HG02852 (cell line): ENCODE measurements around the gene CLEC2D.
A peak's percentile ranks its signal among the peaks of the same experiment; 100 is the strongest.
"Not testable (repeated sequence)": the region's sequence is repeated elsewhere in the genome, so short reads cannot be mapped to it uniquely, and the experiment has no call there.

Source experiments
- ATAC-seq: cut with Tn5 transposase; IDR thresholded peaks from one replicate; pipeline ENCODE4 v1.9.1; 2021; ENCODE audit warnings: mild to moderate bottlenecking, moderate library complexity; ENCODE audit not compliant: unreplicated experiment

The CLEC2D gene

DNA sequence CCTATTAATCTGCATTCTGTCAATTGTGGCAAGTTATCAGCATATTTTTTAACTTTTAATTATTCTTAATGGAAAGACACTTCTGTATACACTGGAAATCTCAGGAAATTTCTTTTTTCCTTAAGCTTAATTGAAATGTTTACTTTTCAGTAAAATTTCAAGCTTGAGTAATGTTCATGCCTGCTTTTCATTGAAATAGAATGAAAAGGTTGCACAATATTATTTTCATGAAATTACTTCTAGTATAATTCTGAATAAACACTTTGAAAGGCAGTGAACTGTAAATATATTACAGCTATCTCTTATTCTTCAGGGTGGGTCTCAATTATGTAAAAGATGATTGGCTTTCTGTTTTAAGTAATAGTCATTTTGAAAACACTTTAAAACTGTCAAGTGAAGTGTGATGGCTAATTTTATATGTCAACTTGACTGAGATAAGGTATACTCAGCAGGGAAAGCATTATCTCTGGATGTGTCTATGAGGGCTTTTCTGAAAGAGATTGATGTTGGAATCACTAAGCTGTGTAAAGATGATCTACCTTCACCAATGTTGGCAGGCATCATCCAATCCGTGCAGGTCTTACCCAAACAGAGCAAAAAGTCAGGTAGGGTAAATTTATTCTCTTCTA is 29.9 kb downstream of the CLEC2D start:
- no peak for ATAC-seq

- no peak for ATAC-seq
These were observed 30.5 kb downstream of the CLEC2D start for GRCh38 chr12:9699898-9700605.

GRCh38 chr12:9700606-9700956 is 31.1 kb downstream of the CLEC2D start:
- ATAC-seq = no peak

DNA sequence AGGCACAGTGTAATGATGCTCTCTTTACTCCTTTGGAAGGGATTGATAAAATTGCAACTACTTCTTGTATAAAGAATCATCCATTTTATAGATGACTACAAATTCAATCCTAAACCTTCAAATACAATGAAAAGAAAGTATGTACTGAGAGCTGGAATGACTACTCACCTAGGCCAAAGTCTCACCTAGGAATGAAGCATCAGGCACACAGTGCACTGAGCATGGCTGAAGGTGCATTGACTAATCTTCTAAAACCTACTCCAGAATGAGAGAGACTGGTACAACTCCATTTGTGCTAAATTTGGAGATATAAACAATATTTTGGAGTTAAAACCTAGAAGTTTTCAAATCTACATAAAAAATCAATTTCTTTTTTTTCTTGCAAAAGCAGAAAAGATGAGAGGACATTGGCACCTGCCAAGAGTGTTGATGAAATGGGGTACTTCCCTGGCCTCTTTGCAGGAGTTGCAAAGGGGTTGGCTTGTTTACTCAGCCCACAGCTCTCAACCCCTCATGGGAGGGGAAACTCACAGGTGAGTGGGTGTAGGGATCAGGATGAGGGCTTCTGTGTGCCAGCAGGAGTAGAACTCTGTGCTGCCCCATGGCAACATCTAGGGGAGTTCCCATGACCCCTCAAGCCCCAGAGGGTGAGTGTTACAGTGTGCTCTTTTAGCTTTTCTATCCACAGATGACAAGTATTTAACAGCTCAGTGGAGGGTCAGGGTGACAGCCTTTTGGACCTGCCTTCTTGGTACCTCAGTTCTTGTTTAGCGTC is 32.1 kb downstream of the CLEC2D start:
- ATAC-seq = no peak

DNA sequence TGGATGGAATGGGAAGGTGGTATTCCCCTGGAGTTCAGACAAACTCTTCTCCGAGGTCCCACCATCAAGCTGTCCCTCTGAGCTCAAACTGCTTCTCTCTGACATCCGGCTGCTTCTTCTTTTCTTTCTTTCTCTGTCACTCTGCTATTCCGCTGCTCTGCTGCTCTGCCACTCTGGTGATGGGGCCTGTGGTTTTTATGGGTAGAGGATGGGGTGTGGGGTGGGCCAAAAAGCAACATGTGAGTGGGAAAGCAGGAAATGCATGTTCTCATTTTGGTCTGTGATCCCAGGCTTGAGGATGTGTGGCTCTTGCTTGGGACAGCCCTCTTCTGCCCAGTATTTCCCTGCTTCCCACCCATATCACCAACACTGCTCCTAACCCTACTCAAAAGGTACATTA is 32.7 kb downstream of the CLEC2D start:
- ATAC-seq = no peak

DNA sequence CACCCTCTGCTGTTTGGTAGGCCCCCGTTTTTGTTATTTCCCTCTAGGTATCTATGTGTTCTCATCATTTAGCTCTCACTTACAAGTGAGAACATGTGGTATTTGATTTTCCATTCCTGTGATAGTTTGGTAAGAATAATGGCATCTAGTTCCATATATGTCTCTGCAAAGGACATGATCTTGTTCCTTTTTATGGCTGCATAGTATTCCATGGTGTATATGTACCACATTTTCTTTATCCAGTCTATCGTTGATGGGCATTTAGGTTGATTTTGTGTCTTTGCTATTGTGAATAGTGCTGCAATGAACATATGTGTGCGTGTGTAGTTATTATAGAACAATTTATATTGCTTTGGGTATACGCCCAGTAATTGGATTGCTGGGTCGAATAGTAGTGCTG is 35.0 kb downstream of the CLEC2D start:
- ATAC-seq = not testable (repeated sequence)

- ATAC-seq = no peak
These were observed 36.7 kb downstream of the CLEC2D start for GRCh38 chr12:9706086-9706685.

DNA sequence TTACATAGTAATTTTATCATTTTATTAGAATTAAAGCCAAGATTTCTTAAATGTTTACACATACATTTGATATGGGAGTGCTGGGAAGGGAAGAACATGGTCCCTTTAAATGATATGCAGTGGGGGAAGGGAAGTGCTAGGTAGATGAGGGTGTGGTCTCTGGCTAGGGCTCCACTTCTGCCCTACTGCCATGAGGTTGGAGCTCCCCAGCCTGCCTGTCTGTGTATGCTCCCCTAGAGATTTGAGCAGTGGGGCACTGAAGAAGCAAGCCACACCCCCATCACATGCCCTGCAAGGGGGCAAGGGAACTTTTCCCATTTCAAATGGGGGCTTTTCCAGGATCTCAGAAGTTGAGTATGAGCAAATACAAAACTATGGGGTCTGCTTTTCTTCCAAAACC is 37.8 kb downstream of the CLEC2D start:
- no peak for ATAC-seq

DNA sequence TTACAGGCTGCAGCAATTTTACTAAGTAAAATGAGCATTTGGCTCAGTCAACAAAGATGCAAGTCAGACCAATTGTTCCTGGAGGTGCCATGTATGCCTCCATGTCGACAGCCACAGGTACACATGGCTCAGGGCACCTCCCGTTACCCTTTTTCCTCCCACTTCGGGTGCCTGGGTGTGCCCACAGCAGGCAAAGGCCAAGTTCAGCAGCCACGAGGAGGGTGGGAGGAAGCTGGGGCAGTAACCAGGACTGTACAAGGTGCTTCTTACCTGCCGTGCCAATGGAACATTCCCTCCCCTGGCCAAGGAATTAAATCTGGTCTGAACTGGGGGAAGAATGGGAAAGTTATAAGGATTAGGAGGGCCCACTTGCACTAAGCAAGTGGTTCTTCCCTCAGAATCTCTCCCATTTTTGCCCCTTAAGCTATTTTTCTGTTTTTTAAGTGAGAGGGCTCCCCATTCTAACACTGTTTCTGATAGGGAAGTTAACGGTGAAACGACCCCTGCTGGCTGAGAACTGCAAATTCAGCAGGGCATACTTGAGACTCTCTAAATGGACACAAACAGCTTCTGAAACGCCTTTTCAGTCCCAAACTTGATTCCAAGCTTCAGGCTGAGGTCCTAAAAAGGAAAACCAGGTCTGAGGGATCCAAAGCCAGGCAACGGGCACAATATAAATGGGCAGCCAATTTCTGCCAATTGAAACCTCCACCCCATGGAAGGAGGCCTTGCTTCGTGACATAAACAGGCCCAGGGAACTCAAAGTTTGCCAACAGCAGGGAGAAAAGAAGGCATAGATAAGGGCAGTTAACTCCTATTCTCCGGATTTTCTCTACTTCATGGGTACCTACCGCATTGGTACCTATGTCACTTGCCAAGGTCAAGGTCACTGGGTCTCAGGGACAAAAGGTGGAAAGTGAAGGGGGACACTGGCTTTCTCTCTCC is 38.6 kb downstream of the CLEC2D start:
- peak; percentile 43 for ATAC-seq

DNA sequence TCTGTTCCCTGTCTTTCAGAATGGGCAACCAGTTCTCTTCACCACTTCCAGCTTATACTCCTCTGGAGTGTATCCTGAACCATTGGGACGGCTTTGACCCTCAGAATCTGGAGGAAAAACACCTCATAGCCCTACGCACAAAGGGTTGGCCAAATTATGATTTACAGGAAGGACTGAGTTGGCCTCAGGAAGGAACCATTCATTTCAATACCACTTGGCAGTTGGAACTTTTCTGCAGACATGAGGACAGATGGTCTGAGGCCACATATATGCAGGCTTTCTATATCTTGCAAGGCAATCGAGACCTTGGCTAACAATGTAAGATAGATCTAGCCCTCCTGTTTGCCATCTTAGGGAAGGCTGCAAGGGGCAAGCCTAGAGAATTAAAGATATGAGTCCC is 39.3 kb downstream of the CLEC2D start:
- ATAC-seq = no peak

DNA sequence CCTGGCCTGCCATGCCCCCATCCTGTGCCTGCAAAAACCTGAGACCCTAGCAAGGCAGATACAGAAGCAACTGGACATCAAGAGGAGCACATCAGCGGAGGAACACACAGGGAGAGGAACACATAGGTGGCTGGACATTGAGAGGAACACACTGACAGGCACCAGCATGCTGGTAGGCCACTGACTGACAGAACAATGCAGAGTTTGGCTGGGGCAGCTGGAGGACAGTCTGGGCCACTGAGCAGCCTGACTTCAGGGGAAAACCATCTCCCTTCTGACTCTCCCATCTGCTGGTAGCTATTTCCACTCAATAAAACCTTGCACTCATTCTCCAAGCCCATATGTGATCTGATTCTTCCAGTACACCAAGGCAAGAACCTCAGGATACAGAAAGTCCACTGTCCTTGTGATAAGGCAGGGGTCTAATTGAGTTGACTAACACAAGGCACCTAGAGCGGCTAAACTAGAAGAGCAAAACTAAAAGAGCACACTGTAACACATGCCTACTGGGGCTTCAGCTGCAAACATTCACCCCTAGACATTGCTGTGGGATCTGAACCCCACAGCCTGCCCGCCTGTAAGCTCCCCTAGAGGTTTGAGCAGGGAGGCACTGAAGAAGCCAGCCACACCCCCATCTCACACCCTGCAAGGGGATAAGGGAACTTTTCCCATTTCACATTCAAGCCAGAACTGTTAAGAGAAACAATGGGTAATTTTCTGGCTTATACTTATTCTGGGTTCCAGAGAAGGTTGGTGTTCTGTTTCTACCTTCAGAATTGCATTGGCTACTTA is 41.3 kb downstream of the CLEC2D start:
- ATAC-seq = no peak

GRCh38 chr12:9711664-9712063 is 42.2 kb downstream of the CLEC2D start:
- ATAC-seq = no peak

DNA sequence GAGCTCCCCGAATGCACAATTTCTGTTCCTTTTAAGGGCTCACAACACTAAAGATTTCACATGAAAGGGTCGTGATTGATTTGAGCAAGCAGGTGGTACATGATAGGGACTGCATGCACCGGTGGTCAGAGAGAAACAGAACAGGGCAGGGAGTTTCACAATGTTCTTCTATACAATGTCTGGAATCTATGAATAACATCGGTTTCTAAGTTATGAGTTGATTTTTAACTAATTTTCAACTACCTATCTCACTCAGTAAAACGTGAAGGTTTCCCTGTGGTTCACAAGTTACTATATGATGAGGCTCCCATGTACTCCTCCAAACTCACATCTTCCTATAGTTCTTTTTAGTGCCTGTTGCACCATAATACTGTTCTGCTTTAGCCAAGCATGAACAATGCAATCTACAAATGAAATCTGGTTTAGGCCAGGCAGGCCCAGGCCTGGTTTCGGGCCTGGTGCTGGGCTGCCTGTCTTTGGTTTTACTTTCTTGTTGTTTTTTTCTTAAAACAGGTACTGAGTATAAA is 43.6 kb downstream of the CLEC2D start:
- peak; percentile 66 for ATAC-seq

DNA sequence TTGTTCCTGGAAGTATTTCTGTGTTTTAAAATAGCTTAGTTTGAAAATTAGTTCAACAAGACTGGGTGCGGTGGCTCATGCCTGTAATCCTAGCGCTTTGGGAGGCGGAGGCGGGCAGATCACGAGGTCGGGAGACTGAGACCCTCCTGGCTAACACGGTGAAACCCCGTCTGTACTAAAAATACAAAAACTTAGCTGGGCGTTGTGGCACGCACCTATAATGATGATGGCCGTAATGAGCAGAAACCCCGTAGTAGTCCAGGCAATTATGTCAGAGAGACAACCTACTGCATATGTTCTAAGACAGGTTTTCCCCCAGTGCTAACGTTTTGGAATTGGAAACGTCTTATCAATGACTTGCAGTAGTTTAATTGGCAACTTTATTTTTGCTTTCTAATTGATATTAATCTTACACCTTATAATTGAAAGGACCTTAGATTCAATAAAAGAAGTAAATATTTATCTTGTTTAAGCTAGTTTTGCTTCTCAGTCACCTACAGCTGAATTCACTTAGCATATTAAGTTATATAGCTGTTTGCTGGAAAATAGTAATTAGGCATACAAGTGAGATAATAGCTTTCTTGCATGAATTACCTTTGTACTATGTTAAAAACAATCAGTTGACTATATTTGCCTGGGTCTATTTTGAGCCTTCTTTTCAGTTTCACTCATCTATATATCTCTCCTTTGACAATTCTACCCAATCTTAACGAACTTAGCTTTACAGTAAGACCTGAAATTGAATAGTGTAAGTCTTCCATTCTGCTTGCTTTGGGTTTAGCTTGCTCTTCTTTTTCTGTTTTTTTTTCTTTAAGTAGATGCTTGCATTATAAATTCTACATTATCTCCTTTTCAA is 47.8 kb downstream of the CLEC2D start:
- ATAC-seq = no peak

GRCh38 chr12:9718968-9719367 is 49.5 kb downstream of the CLEC2D start:
- no peak for ATAC-seq

GRCh38 chr12:9719790-9720189 is 50.3 kb downstream of the CLEC2D start:
- ATAC-seq = no peak

DNA sequence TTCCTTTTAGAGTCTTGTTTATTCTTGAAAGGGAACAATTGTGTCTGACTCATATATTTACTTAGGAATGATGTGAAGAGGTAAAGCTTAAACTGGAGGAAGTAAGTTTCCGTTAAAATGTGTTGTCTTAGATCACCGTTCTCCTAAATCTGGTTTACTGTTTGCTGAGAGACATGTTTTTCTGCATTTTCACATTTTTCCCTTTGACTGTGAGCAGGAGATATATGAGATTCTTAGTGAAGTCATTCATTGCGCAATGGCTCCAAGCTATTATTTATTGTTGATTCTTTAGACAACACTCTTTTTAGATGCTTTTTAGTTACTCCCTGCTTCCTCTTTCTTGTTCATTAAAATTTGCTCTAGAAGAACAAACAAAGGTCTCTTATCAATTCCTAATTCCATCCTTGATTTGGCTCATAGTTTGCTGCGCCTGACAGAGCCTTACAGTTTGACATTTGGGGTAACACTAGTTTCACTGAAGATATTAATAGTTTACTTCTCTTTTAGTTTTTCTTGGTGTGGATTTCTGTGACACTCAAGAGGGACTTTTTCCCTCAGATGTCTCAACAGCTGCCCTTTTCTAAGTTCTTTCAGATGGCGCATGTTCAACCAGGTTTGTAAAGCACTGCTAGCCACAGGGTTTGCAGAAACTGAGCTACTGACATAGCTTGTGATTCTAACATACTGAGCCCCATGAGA is 52.0 kb downstream of the CLEC2D start:
- ATAC-seq = peak; percentile 69

DNA sequence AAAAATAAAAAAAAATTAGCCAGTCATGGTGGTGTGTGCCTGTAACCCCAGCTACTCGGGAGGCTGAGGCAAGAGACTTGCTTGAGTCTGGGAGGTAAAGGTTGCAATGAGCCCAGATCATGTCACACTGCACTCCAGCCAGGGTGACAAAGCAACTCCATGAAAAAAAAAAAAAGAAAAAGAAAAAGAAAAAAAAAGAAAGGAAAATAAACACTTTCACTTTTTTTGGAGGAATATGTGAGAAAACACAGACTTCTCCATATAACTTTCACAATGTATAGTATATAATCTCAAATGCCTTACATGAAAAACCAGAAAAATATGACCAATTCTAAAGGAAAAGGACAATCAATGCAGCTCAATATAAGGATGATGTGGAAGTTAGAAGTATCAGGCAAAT is 54.5 kb downstream of the CLEC2D start:
- no peak for ATAC-seq
